ENCODE data around the gene MARCHF6. TPM values are rescaled to one million over a fixed set of nuclear protein-coding genes. Genes with fewer than 3 reads are reported as not detected.
"Not testable (repeated sequence)": the region's sequence is repeated elsewhere in the genome, so short reads cannot be mapped to it uniquely, and the experiment has no call there.

MARCHF6 gene
- total RNA-seq, 2 donors from 2014 or later: 149 to 150 TPM

- no peaks in the 10 kb centered on the region for H3K4me1 ChIP-seq (ENCODE audit: control insufficient read depth, insufficient read depth, low read length)
- no peak within 1 kb of the TSS for H3K27ac Mint-ChIP-seq
- peaks cover 2% of the 10 kb centered on the region for H3K36me3 Mint-ChIP-seq (ENCODE audit: low read depth)
- DNase-seq: peak; percentile 80
- no peaks in the 10 kb centered on the region for H3K36me3 ChIP-seq (ENCODE audit: control insufficient read depth, insufficient read depth, low read length)
- peaks cover 2% of the 10 kb centered on the region for H3K9me3 Mint-ChIP-seq
- H3K27ac ChIP-seq (ENCODE audit: low read depth, low read length): no peak within 1 kb of the TSS
- H3K4me3 ChIP-seq (ENCODE audit: low read length): peak within 1 kb of the TSS; percentile 85
- H3K4me1 Mint-ChIP-seq: peaks cover 16% of the 10 kb centered on the region
- peak within 1 kb of the TSS; percentile 36 for H3K9ac ChIP-seq (ENCODE audit: extremely low read depth, low read length, poor library complexity, severe bottlenecking)
- WGBS, 2 experiments (ENCODE audit: insufficient coverage in 1 of 2, insufficient read length in 1 of 2): 8 to 9% methylated on average over 27 to 56 of the region's 56 CpGs
- TF ChIP-seq, protein P1, sequence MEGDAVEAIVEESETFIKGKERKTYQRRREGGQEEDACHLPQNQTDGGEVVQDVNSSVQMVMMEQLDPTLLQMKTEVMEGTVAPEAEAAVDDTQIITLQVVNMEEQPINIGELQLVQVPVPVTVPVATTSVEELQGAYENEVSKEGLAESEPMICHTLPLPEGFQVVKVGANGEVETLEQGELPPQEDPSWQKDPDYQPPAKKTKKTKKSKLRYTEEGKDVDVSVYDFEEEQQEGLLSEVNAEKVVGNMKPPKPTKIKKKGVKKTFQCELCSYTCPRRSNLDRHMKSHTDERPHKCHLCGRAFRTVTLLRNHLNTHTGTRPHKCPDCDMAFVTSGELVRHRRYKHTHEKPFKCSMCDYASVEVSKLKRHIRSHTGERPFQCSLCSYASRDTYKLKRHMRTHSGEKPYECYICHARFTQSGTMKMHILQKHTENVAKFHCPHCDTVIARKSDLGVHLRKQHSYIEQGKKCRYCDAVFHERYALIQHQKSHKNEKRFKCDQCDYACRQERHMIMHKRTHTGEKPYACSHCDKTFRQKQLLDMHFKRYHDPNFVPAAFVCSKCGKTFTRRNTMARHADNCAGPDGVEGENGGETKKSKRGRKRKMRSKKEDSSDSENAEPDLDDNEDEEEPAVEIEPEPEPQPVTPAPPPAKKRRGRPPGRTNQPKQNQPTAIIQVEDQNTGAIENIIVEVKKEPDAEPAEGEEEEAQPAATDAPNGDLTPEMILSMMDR (conservative IDR thresholded peaks at IDR 0.05): no peak
- peaks cover 13% of the 10 kb centered on the region for H3K27me3 Mint-ChIP-seq (ENCODE audit: insufficient read depth)
- H3K27me3 ChIP-seq (ENCODE audit: control insufficient read depth, insufficient read depth, low read length, poor library complexity, severe bottlenecking): peaks cover 6% of the 10 kb centered on the region
- H3K9me3 ChIP-seq (ENCODE audit: control insufficient read depth, low read length): peaks cover 6% of the 10 kb centered on the region
- peak within 1 kb of the TSS; percentile 72 for H3K4me3 Mint-ChIP-seq
Observed at GRCh38 chr5:10307206-10308148, 46.0 kb upstream of the MARCHF6 start, which contains the start of gene CMBL. Gene CMBL, minus strand, starts transcription at chr5:10307902. Its CDS starts 17,140 bp downstream, at chr5:10290762.

- no peaks in the 10 kb centered on the region for H3K9me3 Mint-ChIP-seq
- Histone ChIP-seq H3K27ac (ENCODE audit: low read depth, low read length) (no peak overlapping the region), H3K9ac (ENCODE audit: extremely low read depth, low read length, poor library complexity, severe bottlenecking) (no peak overlapping the region), H3K4me3 (ENCODE audit: low read length) (no peak overlapping the region), H3K27me3 (ENCODE audit: control insufficient read depth, insufficient read depth, low read length, poor library complexity, severe bottlenecking) (peaks cover 6% of the 10 kb centered on the region), H3K36me3 (ENCODE audit: control insufficient read depth, insufficient read depth, low read length) (no peaks in the 10 kb centered on the region), H3K4me1 (ENCODE audit: control insufficient read depth, insufficient read depth, low read length) (no peaks in the 10 kb centered on the region), H3K9me3 (ENCODE audit: control insufficient read depth, low read length) (peaks cover 2% of the 10 kb centered on the region)
- DNase-seq: no peak
- TF ChIP-seq, protein P1 (conservative IDR thresholded peaks at IDR 0.05): no peak
- no peak overlapping the region for H3K27ac Mint-ChIP-seq
- H3K4me1 Mint-ChIP-seq: peaks cover 13% of the 10 kb centered on the region
- H3K36me3 Mint-ChIP-seq (ENCODE audit: low read depth): peaks cover 2% of the 10 kb centered on the region
- peak overlapping the region; percentile 23 for H3K4me3 Mint-ChIP-seq
- WGBS, 2 experiments (ENCODE audit: insufficient coverage in 1 of 2, insufficient read length in 1 of 2): 84 to 88% methylated on average over 5 to 6 of the region's 6 CpGs
- peaks cover 13% of the 10 kb centered on the region for H3K27me3 Mint-ChIP-seq (ENCODE audit: insufficient read depth)
Observed at GRCh38 chr5:10308844-10309243, 44.7 kb upstream of the MARCHF6 start.

DNA sequence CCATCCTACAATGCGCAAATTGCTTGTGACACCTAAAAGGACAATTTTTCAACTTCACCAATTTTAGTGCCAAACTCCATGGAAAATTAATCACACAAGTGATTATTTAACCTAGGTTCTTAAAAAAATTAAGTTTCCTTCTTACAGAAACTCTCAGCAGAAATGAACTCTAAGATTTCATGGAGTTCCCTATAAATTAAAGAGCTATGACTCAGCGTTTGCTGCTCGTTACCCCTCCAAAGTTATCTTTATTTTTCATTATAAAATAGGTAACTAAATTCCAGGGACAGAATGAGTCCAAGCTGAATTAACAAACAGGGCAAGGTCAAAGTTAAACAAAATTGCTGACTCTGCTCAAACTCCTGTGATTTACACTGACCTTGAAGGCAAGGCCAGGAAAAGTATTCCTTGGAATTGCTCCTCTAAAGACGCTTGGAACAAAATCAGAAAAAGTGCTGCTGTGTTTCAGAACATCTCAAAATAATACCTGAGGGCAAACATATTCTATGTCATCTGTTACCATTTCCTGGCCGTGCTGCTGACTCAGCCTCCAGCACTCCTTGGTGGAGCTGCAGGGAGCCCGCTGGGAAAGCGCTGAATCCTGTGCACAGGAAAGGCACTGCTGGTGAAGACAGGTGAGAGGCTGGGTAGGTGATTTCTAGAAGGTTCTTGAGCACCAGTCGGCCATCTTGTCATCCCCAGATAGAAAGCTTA lies 43.3 kb upstream of the MARCHF6 start:
- Histone ChIP-seq H3K4me3 (ENCODE audit: low read length) (no peak overlapping the region), H3K36me3 (ENCODE audit: control insufficient read depth, insufficient read depth, low read length) (no peaks in the 10 kb centered on the region), H3K4me1 (ENCODE audit: control insufficient read depth, insufficient read depth, low read length) (no peaks in the 10 kb centered on the region), H3K9ac (ENCODE audit: extremely low read depth, low read length, poor library complexity, severe bottlenecking) (no peak overlapping the region), H3K27ac (ENCODE audit: low read depth, low read length) (no peak overlapping the region), H3K27me3 (ENCODE audit: control insufficient read depth, insufficient read depth, low read length, poor library complexity, severe bottlenecking) (peaks cover 6% of the 10 kb centered on the region), H3K9me3 (ENCODE audit: control insufficient read depth, low read length) (no peaks in the 10 kb centered on the region)
- no peak for DNase-seq
- no peaks in the 10 kb centered on the region for H3K36me3 Mint-ChIP-seq (ENCODE audit: low read depth)
- no peaks in the 10 kb centered on the region for H3K9me3 Mint-ChIP-seq
- peaks cover 16% of the 10 kb centered on the region for H3K27me3 Mint-ChIP-seq (ENCODE audit: insufficient read depth)
- peaks cover 13% of the 10 kb centered on the region for H3K4me1 Mint-ChIP-seq
- H3K4me3 Mint-ChIP-seq: no peak overlapping the region
- H3K27ac Mint-ChIP-seq: no peak overlapping the region
- TF ChIP-seq, protein P1 (conservative IDR thresholded peaks at IDR 0.05): no peak
- WGBS, 2 experiments (ENCODE audit: insufficient coverage in 1 of 2, insufficient read length in 1 of 2): 84 to 91% methylated on average over 3 to 8 of the region's 8 CpGs

DNA sequence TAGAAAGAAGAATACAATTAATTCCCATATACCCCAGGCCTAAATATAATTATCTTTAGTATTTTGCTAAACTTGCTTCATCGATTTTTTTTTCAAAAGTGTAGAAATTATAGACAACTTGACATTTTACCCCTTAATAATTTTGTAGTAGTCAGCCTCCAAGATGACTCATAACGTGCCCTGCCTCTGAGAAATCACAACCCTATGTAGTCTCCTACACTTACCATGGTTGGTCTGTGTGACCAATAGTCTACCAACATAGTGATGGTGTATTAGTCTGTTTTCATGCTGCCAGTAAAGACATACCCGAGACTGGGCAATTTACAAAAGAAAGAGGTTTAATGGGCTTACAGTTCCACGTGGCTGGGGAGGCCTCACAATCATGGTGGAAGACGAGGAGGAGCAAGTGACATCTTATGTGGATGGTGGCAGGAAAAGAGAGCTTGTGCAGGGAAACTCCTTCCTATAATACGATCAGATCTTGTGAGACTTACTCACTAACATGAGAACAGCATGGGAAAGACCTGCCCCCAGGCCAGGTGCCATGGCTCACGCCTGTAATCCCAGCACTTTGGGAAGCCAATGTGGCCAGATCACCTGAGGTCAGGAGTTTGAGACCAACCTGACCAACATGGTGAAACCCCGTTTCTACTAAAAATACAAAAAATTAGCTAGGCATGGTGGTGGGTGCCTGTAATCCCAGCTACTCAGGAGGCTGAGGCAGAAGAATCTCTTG lies 42.5 kb upstream of the MARCHF6 start:
- H3K36me3 Mint-ChIP-seq (ENCODE audit: low read depth); DNase-seq; H3K9me3 Mint-ChIP-seq; H3K27ac ChIP-seq (ENCODE audit: low read depth, low read length); H3K4me3 Mint-ChIP-seq; H3K36me3 ChIP-seq (ENCODE audit: control insufficient read depth, insufficient read depth, low read length); H3K4me1 ChIP-seq (ENCODE audit: control insufficient read depth, insufficient read depth, low read length); H3K4me3 ChIP-seq (ENCODE audit: low read length); H3K9ac ChIP-seq (ENCODE audit: extremely low read depth, low read length, poor library complexity, severe bottlenecking); H3K27me3 ChIP-seq (ENCODE audit: control insufficient read depth, insufficient read depth, low read length, poor library complexity, severe bottlenecking); H3K9me3 ChIP-seq (ENCODE audit: control insufficient read depth, low read length); H3K27ac Mint-ChIP-seq: not testable (repeated sequence)
- Mint-ChIP-seq H3K27me3 (ENCODE audit: insufficient read depth) (peaks cover 16% of the 10 kb centered on the region), H3K4me1 (peaks cover 13% of the 10 kb centered on the region)
- 72 to 87% methylated on average over 3 to 8 of the region's 8 CpGs for WGBS, 2 experiments (ENCODE audit: insufficient coverage in 1 of 2, insufficient read length in 1 of 2)

Measured in endodermal cell (in vitro differentiated cells).